Measurements from ENCODE around the gene CTNNA3.

Gene CTNNA3

DNA sequence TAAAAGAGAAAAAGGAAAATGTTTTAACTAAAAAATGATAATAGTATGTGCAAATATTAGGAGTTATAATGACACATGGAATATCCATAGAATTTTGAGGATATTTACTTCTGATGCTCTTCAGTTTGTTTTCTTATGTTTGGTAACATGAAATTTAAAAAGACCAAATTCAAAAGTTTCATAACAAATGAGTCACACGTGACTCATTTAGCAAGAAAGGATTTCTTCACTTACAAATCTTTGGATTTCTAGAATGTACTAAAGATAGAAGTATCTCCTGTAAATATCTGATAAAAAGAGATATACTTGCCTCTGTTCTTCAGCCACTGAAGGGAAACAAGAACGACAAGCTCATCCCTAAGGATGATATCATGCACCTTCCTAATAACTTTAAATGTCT is 1544.6 kb downstream of the CTNNA3 start:
- no peak for DNase-seq

DNA sequence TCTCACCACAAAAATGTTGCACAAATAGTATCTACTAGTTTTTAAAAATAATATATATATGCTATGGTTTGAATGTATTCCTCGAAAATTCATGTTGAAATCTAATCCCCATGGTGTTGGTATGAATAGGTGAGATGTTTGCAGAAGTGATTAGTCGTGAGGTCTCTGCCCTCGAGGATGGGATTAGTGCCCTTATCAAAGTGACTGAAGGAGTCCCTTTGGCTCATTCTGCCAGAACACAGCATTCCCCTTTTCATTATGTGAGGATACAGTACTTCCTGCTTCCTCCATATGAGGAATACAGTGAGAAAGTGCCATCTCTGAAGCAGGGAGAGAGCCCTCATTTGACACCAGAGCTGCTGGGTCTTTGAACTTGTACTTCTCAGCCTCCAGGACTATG is 1547.7 kb downstream of the CTNNA3 start:
- DNase-seq: no peak

DNA sequence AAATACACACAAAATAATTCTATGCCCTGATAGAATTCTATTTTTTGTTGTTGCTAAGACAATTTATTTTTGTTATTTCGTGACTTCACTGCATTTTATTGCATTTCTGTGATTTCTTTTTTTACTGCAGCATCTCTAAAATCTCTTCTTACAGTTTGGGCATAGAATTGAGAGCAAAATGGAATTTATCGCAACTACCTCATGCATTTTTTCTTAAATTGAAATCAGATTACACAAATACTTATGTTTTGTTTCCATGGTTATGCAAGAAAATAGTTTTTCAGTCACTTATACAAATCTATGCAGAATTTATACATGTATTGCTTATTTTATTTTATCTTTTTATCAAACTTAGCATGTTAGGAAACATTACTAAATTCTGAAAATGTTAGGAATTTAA is 1552.0 kb downstream of the CTNNA3 start:
- no peak for DNase-seq

DNA sequence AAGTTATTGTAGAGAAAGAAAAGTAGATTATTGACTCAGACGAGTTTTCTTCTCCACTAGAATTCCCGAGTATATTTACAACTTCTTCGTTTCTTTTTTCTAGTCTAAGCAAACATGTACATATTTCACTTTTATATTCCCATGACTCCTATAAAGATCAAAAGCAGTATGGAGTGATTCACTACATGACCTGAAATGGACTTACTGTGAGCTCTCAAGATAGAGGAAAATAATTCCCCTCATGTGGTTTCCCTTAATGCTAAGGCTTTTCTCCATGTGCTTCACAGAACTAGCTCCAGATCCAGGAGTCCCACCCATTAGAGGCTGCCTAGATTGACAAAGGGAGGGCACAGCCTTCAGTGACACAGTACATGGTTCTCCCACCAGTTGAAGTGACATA is 1593.2 kb downstream of the CTNNA3 start:
- DNase-seq: no peak

DNA sequence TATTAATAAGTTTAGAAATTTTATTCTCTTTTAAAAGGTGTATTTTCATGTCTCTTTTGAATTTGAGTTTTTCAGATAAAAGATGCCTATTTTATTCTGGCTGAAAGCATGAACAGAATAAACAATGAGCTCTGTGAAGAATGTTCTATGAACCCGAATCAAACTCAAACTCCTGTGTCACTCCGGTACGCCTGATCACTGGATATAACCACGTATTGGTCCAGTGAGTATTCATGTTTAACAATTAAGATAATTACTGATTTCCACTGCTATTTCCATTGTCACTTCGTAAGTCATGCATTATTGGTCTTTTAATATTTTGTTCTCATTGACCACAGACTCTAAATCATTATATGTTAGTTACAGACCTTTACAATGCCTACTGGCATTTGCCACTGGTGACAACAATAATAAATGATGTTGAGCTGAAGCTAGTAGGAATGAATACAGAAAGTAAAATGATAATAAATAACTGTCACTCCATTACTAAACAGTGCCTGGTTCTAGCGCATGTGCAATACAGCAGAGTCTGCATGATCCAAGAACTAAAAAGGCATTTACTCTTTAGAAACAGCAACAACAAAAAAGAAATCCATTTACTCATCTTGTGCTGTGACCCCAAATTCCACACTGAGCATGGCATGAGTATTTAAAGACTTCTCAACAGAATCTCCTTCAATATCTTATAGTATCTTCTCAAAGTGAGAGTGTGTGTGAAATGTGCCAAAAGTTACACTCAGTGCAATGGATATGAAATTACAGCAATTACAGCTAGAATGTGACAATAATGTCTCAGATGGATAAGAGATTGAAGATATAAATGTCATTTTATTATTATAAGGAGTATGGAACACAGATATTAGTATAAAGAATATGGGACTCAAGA is 1597.2 kb downstream of the CTNNA3 start:
- DNase-seq: no peak

DNA sequence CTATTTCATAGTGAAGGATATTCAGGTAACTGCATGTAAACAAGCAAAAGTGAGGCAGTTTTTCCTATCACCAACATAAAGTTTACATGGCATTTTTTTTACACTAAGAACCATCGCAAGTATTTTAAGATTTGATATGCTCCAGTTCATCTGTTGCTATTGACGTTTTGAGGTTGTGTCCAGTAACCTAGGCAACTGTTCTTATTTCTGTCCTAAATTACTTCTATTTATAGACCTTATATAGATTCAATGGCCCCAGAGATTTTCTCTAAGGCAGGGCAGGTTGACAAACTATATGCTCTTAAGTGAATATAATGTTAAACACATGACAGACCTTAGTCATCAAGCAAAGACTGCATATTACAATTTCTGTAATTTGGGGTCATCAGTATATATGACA is 1600.4 kb downstream of the CTNNA3 start:
- no peak for DNase-seq

DNA sequence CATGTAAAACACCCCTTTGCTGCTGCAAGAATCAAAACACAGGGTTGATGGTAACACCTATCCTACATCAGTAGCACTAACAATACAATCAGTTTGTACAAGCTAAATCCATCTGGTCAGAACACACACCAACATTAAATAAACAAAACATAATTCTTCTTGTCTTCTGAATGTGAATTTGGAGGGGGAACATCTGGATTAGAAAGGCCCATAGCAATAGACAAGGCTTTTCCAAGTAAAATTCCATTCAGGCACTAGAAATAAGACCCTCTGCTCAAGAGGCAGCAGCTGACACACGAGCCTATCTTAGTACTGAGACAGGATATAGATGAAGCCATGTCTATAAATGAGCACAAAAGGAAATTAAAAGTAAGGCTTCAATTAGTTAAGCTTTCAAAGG is 1610.1 kb downstream of the CTNNA3 start:
- DNase-seq: no peak

DNA sequence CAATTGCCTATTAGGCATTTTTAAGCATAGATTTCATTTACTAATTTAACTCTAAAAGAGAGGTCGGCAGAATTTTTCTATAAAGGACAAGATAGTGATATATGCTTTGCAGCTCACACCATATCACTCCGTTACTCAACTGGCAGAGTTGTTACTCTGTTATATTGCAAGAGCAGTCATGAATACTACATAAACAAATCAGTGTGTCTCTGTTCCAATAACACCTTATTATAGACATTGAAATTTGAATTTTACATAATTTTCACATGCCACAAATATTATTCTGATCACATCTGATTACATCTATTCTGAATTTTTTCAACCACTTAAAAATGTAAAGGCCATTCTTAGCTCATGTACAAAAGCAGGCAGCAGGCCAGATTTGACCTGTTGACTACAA is 1624.1 kb downstream of the CTNNA3 start:
- DNase-seq: no peak

DNA sequence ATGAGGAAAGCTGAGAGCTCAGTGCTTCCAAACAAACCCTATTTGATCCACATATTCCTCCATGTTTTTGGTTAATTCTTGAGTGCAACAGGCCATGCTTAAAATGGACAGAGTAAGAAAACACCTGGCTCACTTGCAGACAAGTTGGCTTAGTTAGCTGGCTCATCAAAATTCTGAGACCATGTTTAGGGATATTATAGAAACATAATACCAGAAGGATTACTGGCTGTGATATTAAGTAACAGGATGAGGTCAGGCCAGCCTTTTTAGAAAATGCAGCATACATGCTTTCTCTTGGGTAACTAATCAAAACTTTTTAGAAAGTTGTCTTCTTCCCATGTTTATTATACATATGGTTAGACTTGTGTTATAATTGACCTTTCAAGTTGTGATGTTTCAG is 1637.4 kb downstream of the CTNNA3 start:
- no peak for DNase-seq

DNA sequence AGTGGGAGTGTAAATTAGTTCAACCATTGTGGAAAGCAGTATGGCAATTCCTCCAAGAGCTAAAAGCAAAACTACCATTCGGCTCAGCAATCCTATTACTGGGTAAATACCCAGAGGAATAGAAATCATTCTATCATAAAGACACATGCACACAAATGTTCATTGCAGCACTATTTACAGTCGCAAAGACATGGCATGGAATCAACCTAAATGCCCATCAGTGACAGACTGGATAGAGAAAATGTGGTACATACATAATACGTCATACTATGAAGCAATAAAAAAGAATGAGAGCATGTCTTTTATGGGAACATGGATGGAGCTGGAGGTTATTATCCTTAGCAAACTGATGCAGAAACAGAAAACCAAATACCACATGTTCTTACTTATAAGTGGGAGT is 1646.7 kb downstream of the CTNNA3 start:
- DNase-seq: no peak

DNA sequence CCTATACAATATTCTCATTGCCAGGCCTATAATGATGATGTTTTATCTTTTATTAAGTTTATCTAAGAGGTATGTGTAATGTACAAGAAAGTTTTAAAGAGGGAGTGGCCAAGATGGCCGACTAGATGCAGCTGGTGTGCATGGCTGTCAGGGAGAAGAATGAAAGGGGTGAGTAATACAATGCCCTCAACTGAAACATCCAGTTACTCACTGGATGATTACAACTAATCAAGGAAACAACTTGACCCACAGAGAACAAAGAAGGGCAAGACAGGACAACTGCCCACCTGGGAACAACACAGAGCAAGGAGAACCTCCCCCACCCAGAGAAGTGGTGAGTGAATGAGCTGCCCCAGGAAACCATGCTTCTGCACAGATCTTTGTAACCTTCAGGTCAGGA is 1650.1 kb downstream of the CTNNA3 start:
- DNase-seq: no peak

DNA sequence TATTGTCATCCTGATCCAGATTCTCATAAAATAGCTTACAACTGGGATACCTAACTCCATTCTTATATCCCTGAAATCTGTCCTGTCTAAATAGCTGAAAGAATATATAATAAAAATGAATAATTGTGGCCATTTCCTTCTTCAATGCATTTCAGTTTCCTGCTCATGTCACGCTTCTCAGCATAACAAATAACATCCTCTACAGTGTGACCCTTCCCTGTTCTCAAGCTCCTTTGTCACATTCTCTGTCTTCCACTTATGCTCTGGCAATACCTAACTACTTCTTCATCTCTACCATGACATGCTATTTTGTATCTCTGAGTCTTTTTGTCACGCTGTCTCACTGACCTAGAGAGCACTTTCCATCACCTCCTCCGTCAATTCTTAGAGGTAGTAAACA is 1654.2 kb downstream of the CTNNA3 start:
- no peak for DNase-seq

DNA sequence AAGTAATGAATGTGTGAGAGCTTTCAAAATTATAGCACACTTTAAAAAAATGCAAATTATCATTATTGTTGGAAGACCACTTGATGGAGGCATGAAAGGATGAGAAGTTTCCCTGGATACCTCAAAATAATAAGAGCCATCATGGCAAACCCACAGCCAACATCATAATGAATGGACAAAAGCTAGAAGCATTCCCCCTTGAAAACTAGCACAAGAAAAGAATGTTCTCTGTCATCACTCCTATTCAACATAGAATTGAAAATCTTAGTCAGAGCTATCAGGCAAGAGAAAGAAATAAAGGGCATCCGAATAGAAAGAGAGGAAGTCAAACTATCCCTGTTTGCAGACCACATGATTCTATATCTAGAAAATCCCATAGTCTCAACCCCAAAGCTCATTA is 1657.4 kb downstream of the CTNNA3 start:
- no peak for DNase-seq

DNA sequence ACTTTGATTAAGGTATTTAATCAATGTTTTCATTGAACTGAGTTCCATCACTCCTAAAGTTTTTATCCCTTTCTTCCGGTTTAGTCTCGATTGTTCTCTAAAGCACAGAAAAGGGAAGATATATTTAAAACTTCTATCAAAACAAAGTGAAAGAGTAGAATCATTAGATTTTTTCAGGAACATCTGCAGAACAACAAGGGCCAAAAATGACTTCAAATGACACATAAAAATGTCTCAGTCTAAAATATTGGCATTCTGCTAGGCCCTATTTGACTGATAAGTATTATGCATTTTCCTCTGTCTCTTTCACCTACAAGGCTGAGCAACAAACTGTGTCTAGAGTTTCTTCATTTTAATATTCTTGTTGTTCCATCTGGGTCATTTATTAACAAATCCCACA is 1669.7 kb downstream of the CTNNA3 start:
- DNase-seq: no peak

DNA sequence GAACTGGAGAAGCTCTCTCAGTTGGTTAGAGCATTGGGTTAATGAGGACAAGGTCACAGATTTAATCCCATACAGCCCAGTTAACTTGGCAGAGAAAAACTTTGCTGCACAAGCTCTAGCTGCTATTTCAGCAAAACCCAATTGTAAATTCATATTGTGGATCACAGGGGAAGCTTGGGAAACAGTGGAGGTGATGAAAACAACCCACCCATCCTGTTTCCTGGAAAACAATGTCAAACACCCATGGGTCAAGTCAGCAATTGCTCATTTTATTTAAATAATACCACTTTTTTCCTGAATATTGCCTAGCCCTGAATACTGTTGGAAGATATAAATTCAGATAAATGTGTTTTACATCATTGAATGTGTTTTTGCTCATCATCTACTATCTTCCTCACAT is 1670.8 kb downstream of the CTNNA3 start:
- no peak for DNase-seq

DNA sequence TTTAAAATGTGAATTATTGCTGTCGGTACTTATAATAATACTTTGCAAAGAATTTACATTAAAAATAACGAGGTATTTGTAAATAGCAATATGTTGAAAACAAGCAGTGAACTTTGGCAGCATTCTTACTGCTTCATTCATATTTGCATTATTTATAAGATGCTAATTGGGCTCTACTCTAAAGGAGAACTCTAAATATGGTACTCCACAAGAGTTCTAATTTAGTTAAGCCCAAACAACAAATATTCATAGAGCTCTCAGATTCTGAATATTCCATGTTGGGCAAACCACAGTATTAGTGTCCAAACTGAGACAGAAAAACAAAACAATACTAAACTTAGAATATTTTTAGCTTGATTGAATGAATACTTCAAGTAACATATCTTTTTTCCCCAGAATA is 1674.6 kb downstream of the CTNNA3 start:
- no peak for DNase-seq

DNA sequence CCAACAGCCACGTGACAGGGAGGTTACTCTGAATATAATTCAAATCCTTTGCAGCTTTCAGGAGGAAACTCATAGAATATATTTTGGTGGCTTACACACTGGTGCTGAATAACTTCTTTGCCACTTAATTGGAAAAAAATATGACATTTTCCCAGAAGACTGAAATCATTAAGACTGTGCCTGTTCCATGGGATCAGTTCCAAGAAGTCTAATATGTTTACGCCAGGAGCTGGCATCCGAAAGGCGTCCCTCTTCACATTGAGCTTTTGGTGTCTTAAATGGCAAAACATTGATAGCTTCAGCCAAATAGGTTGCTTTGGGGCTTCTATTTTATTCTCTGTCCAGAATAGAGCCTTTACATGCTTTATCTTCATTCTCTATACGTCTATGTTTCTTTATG is 1687.8 kb downstream of the CTNNA3 start:
- DNase-seq: no peak

DNA sequence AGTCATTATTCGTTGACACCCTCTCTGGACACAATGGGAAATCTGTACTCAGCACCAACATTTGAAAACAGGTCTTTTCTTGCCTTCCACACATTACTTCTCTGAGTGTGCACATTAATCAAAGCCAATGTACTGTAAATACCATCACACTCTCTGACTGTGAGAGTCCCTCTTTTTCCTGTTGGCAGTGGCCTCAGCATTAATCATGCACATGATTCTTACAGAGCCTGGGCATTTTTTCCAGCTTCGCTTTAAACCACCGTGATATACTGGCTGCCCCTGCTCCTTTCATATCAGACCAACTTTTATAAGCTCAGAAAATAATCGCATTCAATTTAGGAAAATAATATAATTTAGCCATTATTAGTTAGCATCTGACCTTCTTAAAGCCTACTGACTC is 1689.6 kb downstream of the CTNNA3 start:
- DNase-seq: no peak

DNA sequence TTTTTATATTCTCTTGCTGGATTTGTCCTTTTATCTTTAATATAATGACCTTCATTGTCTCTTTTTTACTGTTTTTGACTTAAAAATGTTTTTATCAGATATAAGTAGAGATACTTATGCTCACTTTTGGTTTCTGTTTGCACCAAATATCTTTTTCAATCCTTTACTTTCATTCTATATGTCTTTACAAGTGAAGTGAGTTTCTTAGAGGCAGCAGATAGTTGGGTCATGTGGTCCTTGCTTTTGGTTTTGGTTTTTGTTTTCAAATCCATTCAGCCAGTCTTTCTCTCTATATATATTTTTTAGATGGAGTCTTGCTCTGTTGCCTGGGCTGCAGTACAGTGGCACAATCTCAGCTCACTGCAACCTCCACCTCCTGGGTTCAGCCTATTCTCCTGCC is 1702.5 kb downstream of the CTNNA3 start:
- no peak for DNase-seq

DNA sequence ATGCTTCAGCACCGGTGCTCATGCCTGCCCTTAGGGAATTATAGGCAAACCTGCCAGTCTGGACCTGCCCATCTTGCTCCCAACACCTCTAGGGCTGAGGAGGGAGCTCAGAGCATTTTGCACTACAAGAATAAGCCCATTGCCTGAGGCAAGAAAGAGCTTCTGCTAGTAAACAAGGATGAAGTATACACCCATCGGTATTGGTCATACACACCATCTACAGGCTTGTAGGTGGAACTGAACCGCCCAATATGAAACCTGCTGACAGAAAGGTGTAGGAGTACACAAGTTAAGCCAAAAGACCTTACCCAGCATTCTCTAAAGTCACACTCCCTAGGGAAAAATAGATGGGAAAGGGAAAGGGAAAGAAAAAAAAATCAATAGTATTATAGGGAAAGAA is 1727.1 kb downstream of the CTNNA3 start:
- DNase-seq: no peak

DNA sequence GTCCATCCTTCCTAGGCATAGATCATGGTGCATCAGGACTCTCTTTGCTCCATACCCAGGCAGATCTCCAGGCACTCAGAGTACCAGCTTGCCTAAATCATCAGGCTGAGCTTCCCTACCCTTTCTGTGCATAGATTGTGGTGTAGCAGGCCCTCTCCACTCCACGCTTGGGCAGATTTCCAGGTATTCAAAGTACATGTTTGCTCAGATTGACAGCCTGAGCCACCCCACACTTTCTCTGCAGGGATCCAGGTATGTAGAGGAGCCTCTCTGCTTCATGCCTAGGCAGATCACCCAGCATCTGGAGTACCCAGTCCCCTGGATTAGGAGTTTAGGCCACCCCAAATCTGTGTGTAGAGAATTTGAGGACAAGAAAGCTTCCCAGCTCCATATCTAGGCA is 1727.6 kb downstream of the CTNNA3 start:
- no peak for DNase-seq

DNA sequence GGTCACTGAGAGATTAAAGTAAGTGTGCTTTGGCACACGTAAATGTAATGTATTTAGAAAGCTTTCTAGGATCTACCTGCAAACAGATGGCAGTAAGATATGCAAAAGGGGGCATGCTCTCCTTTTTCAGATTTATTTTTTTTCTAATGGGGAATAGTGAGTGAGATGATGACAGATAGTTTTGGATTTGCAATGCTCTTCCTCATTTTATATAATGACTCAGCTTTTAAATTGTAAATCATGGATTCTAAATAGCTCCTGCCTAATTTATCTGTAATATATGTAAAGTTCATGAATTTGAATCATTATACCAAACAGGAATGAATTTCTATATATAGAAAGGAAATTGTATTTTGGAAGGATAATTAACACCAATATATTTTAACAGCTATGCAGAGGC is 1731.8 kb downstream of the CTNNA3 start:
- no peak for DNase-seq

DNA sequence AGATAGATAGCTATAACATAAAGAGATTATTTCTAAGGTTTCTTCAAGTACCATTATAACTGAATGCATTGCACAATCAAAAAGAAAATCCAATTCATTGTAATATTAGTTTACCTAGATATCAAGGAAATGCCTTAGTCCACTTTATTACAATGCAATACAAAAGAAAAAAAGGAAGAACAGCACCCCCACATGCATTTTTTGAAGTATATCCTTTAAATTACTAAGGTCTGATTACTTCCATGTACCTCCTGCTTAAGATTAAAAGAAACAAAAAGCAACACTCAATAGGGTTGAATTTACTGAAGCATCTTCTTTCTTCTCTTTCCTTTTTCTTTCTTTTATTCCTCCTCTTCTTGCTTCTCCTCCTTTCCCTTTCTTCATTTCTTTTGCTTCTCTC is 1743.9 kb downstream of the CTNNA3 start:
- DNase-seq: no peak

DNA sequence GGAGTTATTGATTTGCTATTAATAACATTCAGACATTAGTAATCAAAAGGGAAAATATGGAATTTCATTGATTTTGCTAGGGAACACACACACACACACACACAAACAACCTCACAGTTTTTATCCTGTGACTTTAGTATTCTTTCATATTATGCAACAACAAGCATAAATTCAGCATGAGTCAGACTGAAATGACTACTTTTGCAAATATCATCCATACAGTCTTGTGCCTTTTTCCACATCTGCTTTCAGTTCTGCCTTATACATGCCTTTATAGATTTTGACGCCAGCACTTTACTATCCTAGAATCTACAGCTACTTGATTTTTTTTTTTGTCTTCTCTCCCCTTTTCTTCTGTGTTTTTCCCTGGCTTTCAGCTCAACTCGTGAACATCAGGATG is 1745.9 kb downstream of the CTNNA3 start:
- no peak for DNase-seq

DNA sequence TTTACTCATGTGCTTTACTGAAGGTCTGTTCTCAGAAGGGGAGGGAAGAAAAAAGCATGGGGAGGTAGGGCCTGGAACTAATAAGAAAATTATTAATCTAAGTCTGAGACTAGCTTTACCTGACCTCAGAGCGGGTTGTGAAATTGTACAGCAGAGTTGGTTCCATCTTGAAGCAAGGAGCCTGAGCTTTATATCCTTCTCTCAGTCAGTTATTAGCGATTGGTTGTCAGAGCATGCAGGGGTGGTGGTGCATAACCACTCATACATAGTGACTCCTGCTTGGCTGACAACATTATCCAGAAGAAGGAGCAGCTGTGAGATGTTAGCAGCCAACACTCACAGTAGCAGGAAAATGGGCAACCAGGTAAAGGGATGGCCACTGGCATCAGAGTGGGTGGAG is 1746.5 kb downstream of the CTNNA3 start:
- no peak for DNase-seq
